CD4-positive, alpha-beta T cell treated with Interleukin-2 at 100 ng/mL for 4 hours (primary cell): Measurements from ENCODE around the gene MARCHF2.
A peak's percentile ranks its signal among the peaks of the same experiment; 100 is the strongest.

Experiments used
- DNase-seq: peaks from one replicate; pipeline ENCODE4 v3.0.0-alpha.2; 2020; ENCODE audit warnings: low spot score

The MARCHF2 gene

DNA sequence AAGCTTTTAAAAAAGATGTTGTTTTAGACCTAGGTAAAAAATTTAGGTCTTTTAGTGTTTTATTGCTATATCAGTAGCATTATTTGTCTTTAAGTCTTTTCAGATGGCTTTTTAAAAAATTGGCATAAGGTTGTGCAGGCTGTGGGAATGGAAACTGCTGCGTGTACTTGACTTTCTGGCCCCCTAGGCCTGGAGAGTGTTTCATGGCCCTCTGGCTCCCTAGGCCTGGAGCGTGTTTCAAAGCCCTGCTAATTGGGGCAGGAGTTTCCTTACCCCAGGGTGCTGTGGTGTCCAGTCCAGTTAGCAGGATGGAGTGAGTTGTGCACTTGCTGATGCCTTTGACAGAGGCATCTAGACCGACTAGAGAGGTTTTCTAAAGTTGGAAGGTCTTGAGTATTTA lies 65.5 kb downstream of the MARCHF2 start:
- DNase-seq: no peak

DNA sequence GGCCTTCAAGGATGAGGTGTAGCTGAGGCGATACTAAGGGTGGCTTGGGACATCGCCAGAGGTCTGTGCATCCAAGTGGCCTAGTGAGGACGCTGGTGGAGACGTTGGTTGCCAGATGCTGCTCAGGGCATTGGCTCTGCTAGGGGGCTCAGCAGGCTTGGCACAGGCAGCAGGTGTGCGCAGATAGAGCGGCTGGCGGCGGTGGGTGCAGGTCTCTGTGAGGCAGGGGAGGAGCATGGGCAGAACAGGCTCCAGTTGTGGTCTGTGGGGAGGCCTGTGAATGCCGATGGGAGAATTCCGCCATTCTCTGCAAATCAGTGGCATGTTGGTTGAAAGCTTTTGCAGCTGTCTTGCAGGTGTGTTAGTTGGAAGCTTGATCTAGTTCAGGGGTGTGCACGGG lies 68.1 kb downstream of the MARCHF2 start:
- DNase-seq: no peak

DNA sequence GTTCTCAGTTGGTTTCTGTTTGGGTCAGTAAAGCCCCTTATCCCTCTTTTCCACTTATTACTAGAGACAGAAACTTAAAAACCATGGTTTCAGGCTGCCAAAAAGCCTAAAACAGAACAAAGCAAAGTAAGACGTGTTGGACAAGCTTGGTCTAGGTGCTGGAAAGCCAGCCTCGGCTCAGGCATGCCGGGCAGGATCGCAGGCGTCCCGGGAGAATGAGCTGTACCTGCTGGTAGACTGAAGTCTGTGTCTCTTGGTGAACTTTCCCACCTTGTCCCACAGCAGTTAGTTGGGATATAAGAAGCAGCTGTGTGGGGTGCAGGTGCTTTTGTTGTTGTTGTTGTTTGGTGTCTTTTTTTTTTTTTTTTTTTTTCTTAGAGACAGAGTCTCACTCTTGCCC lies 68.5 kb downstream of the MARCHF2 start:
- no peak for DNase-seq

- DNase-seq: no peak
Measured at GRCh38 chr19:8482696-8483095, 69.6 kb downstream of the MARCHF2 start.

- DNase-seq: no peak
Measured at GRCh38 chr19:8483165-8483564, 70.1 kb downstream of the MARCHF2 start.

GRCh38 chr19:8484331-8484894 lies 71.3 kb downstream of the MARCHF2 start:
- DNase-seq: peak; percentile 12

GRCh38 chr19:8485561-8486371 lies 72.7 kb downstream of the MARCHF2 start:
- no peak for DNase-seq

DNA sequence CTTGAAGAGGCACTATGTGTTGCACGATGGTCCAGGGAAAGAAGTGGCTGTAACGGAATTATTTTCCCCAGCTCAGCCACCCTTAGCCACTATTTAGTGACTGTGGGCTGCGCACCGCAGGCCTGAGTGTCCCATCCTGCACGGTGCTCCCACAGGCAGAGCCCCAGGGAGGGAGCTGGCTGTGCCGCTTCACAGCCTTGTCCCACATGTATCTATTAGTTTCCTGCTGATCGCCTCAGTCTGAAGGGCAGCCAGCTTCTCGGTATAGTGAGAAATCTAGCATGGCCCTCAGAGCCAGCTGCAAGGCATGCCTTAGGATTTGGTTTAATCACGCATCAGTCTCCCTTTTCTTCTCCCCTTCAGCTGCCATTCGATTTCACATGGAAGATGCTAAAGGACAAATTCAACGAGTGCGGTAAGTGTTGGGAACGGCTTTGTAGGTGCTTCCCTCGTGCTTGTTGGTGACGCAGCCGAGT lies 73.6 kb downstream of the MARCHF2 start:
- DNase-seq: no peak

- DNase-seq: peak; percentile 70
Measured at GRCh38 chr19:8487137-8487851, 74.2 kb downstream of the MARCHF2 start.

DNA sequence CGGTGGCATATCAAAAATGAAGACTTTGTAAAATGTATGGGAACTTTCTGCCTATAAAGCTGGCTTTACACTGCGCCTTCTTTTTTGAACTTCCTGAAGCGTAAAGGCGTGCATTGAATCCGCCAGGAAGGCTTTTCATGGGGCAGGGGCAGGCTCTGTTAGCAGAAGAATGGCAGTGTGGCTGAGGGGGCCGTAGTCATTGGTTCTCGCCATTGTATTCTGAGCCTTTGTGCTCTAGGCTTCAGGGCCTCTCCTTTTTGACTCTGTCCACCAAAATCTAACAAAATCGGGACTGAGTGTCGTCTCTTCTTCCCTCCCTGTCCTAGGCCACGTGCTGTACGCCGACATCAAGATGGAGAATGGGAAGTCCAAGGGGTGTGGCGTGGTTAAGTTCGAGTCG lies 75.3 kb downstream of the MARCHF2 start:
- DNase-seq: no peak
